RWPE2 (cell line): ENCODE measurements around the gene CD320.

Experiments used
- ATAC-seq: fragments of 200-7000 bp; cut with Tn5 transposase; 3 replicates; pipeline ENCODE4 v1.9.1; 2021; ENCODE audit warnings: low read depth
- DNase-seq: peaks from one replicate; pipeline ENCODE4 v3.0.0-alpha.2; 2020; ENCODE audit warnings: low spot score
- H3K27ac ChIP-seq: fragments of 450-650 bp; 2 replicates; pipeline ENCODE4 v1.5.1; 2017; ENCODE audit warnings: mild to moderate bottlenecking; ENCODE audit not compliant: poor library complexity, severe bottlenecking
- H3K27me3 ChIP-seq: fragments of 250-450 bp; sonication (Bioruptor Pico); 2 replicates; pipeline ENCODE4 v1.5.1; 2021; ENCODE audit warnings: mild to moderate bottlenecking, moderate library complexity; ENCODE audit not compliant: insufficient read depth, poor library complexity, severe bottlenecking
- H3K36me3 ChIP-seq: fragments of 250-450 bp; sonication (Bioruptor Pico); 2 replicates; pipeline ENCODE4 v1.5.1; 2020; ENCODE audit warnings: low read depth, mild to moderate bottlenecking, moderate library complexity
- H3K4me1 ChIP-seq: fragments of 250-450 bp; sonication (Bioruptor Pico); 2 replicates; pipeline ENCODE4 v1.5.1; 2021; ENCODE audit warnings: mild to moderate bottlenecking, moderate library complexity; ENCODE audit not compliant: insufficient read depth, poor library complexity, severe bottlenecking
- H3K4me3 ChIP-seq: fragments of 250-450 bp; sonication (Bioruptor Pico); 2 replicates; pipeline ENCODE4 v1.5.1; 2021; ENCODE audit warnings: mild to moderate bottlenecking, moderate library complexity; ENCODE audit not compliant: severe bottlenecking
- H3K9me3 ChIP-seq: fragments of 250-450 bp; sonication (Bioruptor Pico); 2 replicates; pipeline ENCODE4 v1.5.1; 2021; ENCODE audit warnings: mild to moderate bottlenecking, moderate library complexity; ENCODE audit not compliant: severe bottlenecking
- TF ChIP-seq, protein P1 (sequence below): fragments of 450-650 bp; IDR thresholded peaks from one replicate; pipeline ENCODE4 v1.5.1; 2017; ENCODE audit warnings: mild to moderate bottlenecking, moderate library complexity; ENCODE audit not compliant: poor library complexity, severe bottlenecking

The CD320 gene

DNA sequence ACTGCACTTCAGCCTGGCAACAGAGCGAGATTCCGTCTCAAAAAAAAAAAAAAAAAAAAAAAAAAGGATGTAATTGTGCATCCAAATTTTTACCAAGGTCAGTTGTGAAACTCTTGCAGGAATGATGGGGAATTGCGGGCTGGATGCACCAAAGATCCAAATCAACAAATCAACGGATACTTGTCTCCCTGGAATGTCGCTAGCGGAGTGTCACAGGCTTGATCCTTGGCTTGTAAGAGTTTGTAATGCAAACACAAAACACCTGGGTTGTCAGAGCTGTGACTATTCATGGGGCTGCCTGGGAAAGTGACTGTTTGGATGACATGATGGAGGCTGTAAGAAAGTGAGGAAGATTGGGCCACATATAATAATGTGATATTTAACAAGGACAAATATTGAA, 30.7 kb upstream of the CD320 start:
- Histone ChIP-seq H3K36me3 (no peaks in the 10 kb centered on the region), H3K9me3 (no peaks in the 10 kb centered on the region), H3K27ac (no peak overlapping the region), H3K4me1 (no peaks in the 10 kb centered on the region), H3K27me3 (peaks cover 9% of the 10 kb centered on the region), H3K4me3 (no peak overlapping the region)
- TF ChIP-seq, protein P1, sequence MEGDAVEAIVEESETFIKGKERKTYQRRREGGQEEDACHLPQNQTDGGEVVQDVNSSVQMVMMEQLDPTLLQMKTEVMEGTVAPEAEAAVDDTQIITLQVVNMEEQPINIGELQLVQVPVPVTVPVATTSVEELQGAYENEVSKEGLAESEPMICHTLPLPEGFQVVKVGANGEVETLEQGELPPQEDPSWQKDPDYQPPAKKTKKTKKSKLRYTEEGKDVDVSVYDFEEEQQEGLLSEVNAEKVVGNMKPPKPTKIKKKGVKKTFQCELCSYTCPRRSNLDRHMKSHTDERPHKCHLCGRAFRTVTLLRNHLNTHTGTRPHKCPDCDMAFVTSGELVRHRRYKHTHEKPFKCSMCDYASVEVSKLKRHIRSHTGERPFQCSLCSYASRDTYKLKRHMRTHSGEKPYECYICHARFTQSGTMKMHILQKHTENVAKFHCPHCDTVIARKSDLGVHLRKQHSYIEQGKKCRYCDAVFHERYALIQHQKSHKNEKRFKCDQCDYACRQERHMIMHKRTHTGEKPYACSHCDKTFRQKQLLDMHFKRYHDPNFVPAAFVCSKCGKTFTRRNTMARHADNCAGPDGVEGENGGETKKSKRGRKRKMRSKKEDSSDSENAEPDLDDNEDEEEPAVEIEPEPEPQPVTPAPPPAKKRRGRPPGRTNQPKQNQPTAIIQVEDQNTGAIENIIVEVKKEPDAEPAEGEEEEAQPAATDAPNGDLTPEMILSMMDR, result no peak
- ATAC-seq, result no peak
- DNase-seq, result no peak

DNA sequence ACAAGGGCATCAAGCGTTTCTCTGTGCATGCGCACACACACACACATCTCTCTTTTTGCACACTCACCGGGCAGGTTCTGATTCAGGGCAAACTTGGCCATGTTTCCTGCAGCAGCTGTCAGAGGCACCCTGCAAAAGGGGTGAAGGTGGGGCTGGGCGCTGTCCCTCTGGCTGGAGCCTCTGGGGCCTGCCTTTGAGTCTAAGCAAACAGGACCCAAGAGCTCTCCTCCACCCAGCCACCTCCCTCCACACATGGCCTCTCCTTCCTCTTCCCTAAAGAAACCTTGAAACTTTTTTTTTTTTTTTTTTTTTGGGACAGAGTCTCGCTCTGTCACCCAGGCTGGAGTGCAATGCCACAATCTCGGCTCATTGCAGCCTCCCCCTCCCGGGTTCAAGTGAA, 29.6 kb upstream of the CD320 start:
- DNase-seq (no peak), ATAC-seq (no peak)
- Histone ChIP-seq H3K27ac (no peak overlapping the region), H3K4me1 (no peaks in the 10 kb centered on the region), H3K9me3 (no peaks in the 10 kb centered on the region), H3K27me3 (peaks cover 18% of the 10 kb centered on the region), H3K36me3 (no peaks in the 10 kb centered on the region), H3K4me3 (no peak overlapping the region)
- TF ChIP-seq, protein P1, result no peak

DNA sequence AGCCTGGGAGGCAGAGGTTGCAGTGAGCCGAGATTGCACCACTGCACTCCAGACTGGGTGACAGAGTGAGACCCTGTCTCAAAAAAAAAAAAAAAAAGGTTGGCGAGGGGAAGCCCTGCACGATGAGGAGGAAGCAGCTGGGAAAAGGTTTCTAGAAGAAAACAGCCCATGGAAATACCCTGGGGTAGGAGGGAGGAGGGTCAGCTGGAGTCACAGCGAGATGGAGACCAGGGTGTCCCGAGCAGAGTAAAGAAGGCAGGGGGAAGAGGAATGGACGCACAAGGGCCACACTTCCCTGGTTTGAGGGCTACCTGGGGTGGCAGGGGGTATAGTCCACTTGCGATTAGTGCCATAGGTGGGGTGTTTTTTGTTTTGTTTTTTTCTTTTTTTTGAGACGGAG, 28.5 kb upstream of the CD320 start:
- no peak overlapping the region for H3K27ac ChIP-seq
- H3K27me3 ChIP-seq, result peaks cover 18% of the 10 kb centered on the region
- no peaks in the 10 kb centered on the region for H3K4me1 ChIP-seq
- H3K9me3 ChIP-seq, result no peaks in the 10 kb centered on the region
- no peaks in the 10 kb centered on the region for H3K36me3 ChIP-seq
- TF ChIP-seq, protein P1, result no peak
- ATAC-seq, result no peak
- no peak for DNase-seq
- H3K4me3 ChIP-seq, result no peak overlapping the region

- Histone ChIP-seq H3K36me3 (no peaks in the 10 kb centered on the region), H3K9me3 (no peaks in the 10 kb centered on the region), H3K27ac (no peak overlapping the region), H3K27me3 (peaks cover 18% of the 10 kb centered on the region), H3K4me3 (no peak overlapping the region), H3K4me1 (no peaks in the 10 kb centered on the region)
- TF ChIP-seq, protein P1, result no peak
- ATAC-seq (no peak), DNase-seq (no peak)
Observed at GRCh38 chr19:8336072-8336569, 28.0 kb upstream of the CD320 start.

- no peak overlapping the region for H3K27ac ChIP-seq
- TF ChIP-seq, protein P1, result peak; percentile 39
- DNase-seq, result no peak
- ATAC-seq, result no peak; the same call in 2 of the 3 replicates
- H3K9me3 ChIP-seq, result no peaks in the 10 kb centered on the region
- no peaks in the 10 kb centered on the region for H3K4me1 ChIP-seq
- H3K36me3 ChIP-seq, result no peaks in the 10 kb centered on the region
- peak overlapping the region; percentile 39 for H3K4me3 ChIP-seq
- peaks cover 18% of the 10 kb centered on the region for H3K27me3 ChIP-seq
Observed at GRCh38 chr19:8335343-8336071, 27.3 kb upstream of the CD320 start.
